Endothelial cell of umbilical vein (primary cell): Measurements from ENCODE around the gene PPP1R3G. TPM values are rescaled to one million over a fixed set of nuclear protein-coding genes. Genes with fewer than 3 reads are reported as not detected.

Experiments
- BruUV-seq: library from RNA; stranded (reverse); fragments of 400-500 nt; replicated peaks from 2 replicates; lab custom pipeline; 2021; lab: Mats Ljungman, UMichigan
- CTCF ChIA-PET: fragments of 300-600, 350-600 bp; sonication (Branson Sonifier 250); formaldehyde crosslinking; loops from one replicate; lab custom pipeline; 2021; ENCODE audit warnings: antibody characterized with exemption, inconsistent platforms; lab: Charles Lee
- POLR2A ChIA-PET: fragments of 300-600, 350-600 bp; sonication (Branson Sonifier 250); formaldehyde crosslinking; loops from one replicate; lab custom pipeline; 2021; ENCODE audit warnings: antibody characterized with exemption, inconsistent platforms; lab: Charles Lee
- DNase-seq: peaks from one replicate; pipeline ENCODE4 v3.0.0-alpha.2; 2011; ENCODE audit warnings: low read depth, low spot score
- FAIRE-seq: peaks from 2 replicates; lab custom pipeline; 2011; peaks lifted over from hg19 to GRCh38; lab: Jason Lieb, UNC
- H2AFZ ChIP-seq: 2 replicates; pipeline ENCODE4 v1.6.0; 2012; ENCODE audit warnings: low read depth, low read length, control low read depth, inconsistent platforms
- H3K27ac ChIP-seq: 2 replicates; pipeline ENCODE4 v1.5.1; 2011; ENCODE audit warnings: low read depth, mild to moderate bottlenecking, control low read depth, low read length, moderate library complexity; ENCODE audit not compliant: insufficient read depth
- H3K27me3 ChIP-seq, 2 experiments: 2 replicates each; pipeline versions ENCODE4 v1.6.0 to v1.6.1; 2011; ENCODE audit warnings: low read length in 2 of 2, mixed read lengths in 1 of 2; ENCODE audit not compliant: control insufficient read depth in 2 of 2, insufficient read depth in 2 of 2
- H3K36me3 ChIP-seq, 2 experiments: 2 replicates in 1 of 2; 3 replicates in 1 of 2; pipeline ENCODE4 v1.5.1; 2011; ENCODE audit warnings: low read length in 2 of 2, mild to moderate bottlenecking in 1 of 2, moderate library complexity in 1 of 2; ENCODE audit not compliant: control insufficient read depth in 2 of 2, insufficient read depth in 2 of 2; ENCODE audit errors: extremely low read depth in 1 of 2
- H3K4me1 ChIP-seq: 3 replicates; pipeline ENCODE4 v1.5.1; 2011; ENCODE audit warnings: mild to moderate bottlenecking, low read length; ENCODE audit not compliant: control insufficient read depth, insufficient read depth; ENCODE audit errors: extremely low read depth
- H3K4me2 ChIP-seq: 2 replicates; pipeline ENCODE4 v1.6.1; 2011; ENCODE audit warnings: low read length, control low read depth, mixed read lengths; ENCODE audit not compliant: insufficient read depth
- H3K4me3 ChIP-seq, 3 experiments: fragments of 200-600 bp in 1 of 3; sonication (generic), shearing (Covaris generic) in 1 of 3; replicated peaks in 1 of 3; 2 replicates each; pipeline ENCODE4 v1.5.1; 2011 to 2016; ENCODE audit warnings: control low read depth in 3 of 3, low read length in 3 of 3, mild to moderate bottlenecking in 2 of 3, inconsistent platforms in 1 of 3, low read depth in 1 of 3, moderate library complexity in 1 of 3; ENCODE audit not compliant: insufficient read depth in 1 of 3
- H3K79me2 ChIP-seq: 2 replicates; pipeline ENCODE4 v1.6.0; 2012; ENCODE audit warnings: low read length, inconsistent platforms; ENCODE audit not compliant: control insufficient read depth, insufficient read depth
- H3K9ac ChIP-seq: replicated peaks from 2 replicates; pipeline ENCODE3; 2011; ENCODE audit warnings: low read length, control low read depth; ENCODE audit not compliant: insufficient read depth; ENCODE audit errors: extremely low read depth
- H3K9me1 ChIP-seq: replicated peaks from 3 replicates; pipeline ENCODE4 v1.6.0; 2011; ENCODE audit warnings: mild to moderate bottlenecking, low read length; ENCODE audit not compliant: control insufficient read depth, insufficient read depth; ENCODE audit errors: extremely low read depth
- H3K9me3 ChIP-seq: replicated peaks from 2 replicates; pipeline ENCODE4 v1.5.1; 2012; ENCODE audit warnings: low read length, inconsistent platforms; ENCODE audit not compliant: control insufficient read depth, insufficient read depth
- H4K20me1 ChIP-seq: replicated peaks from 2 replicates; pipeline ENCODE3; 2011; ENCODE audit warnings: mild to moderate bottlenecking, low read length; ENCODE audit not compliant: control insufficient read depth, insufficient read depth; ENCODE audit errors: extremely low read depth
- CTCF ChIP-seq, 2 donors: IDR thresholded peaks; 1 replicate in 1 of 2; 2 replicates in 1 of 2; pipeline ENCODE4 v1.5.1; 2011; ENCODE audit warnings: low read length in 2 of 2, mild to moderate bottlenecking in 2 of 2, moderate library complexity in 2 of 2, control low read depth in 1 of 2, inconsistent platforms in 1 of 2, low read depth in 1 of 2; ENCODE audit not compliant: insufficient read depth in 1 of 2; ENCODE audit errors: extremely low read depth in 1 of 2
- EZH2 ChIP-seq: IDR thresholded peaks from 2 replicates; pipeline ENCODE4 v1.6.1; 2012; ENCODE audit warnings: borderline replicate concordance, low read depth, mild to moderate bottlenecking, moderate library complexity, low read length, inconsistent platforms; ENCODE audit not compliant: severe bottlenecking
- FOS ChIP-seq: IDR thresholded peaks from 2 replicates; pipeline ENCODE4 v1.6.1; 2011; ENCODE audit warnings: mild to moderate bottlenecking, low read length, moderate library complexity, borderline replicate concordance; ENCODE audit not compliant: insufficient read depth
- GATA2 ChIP-seq: IDR thresholded peaks from 2 replicates; pipeline ENCODE4 v1.7.0; 2011; ENCODE audit warnings: low read depth, mild to moderate bottlenecking, moderate library complexity, mixed read lengths, low read length; ENCODE audit not compliant: insufficient read length, insufficient read depth
- JUN ChIP-seq: IDR thresholded peaks from 2 replicates; pipeline ENCODE4 v1.6.1; 2011; ENCODE audit warnings: borderline replicate concordance, low read depth; ENCODE audit not compliant: insufficient read length, insufficient read depth
- MAX ChIP-seq: IDR thresholded peaks from 2 replicates; pipeline ENCODE4 v1.6.1; 2011; ENCODE audit not compliant: insufficient read depth, insufficient read length
- MYC ChIP-seq: IDR thresholded peaks from one replicate; pipeline ENCODE4 v1.6.1; 2011; ENCODE audit warnings: mild to moderate bottlenecking, low read depth, low read length
- POLR2A ChIP-seq: IDR thresholded peaks from 2 replicates; pipeline ENCODE4 v1.6.1; 2012; ENCODE audit warnings: low read depth, mild to moderate bottlenecking, control low read depth, low read length
- POLR2AphosphoS5 ChIP-seq: IDR thresholded peaks from 2 replicates; pipeline ENCODE4 v1.6.1; 2012; ENCODE audit warnings: low read depth, mild to moderate bottlenecking, control low read depth, low read length, moderate library complexity; ENCODE audit not compliant: insufficient read depth
- dilution Hi-C: fragments of 300-500 bp; cut with MboI; formaldehyde crosslinking; loops from one replicate; pipeline ENCODE4 v1.15.0; 2019; ENCODE audit warnings: low sequenced_read_pairs; ENCODE audit not compliant: extremely low pct_ligation_motif_present
- intact Hi-C: fragments of 100-400 bp; cut with micrococcal nuclease; formaldehyde crosslinking; loops from one replicate; pipeline ENCODE4 v1.10.0; 2022
- polyA plus RNA-seq, 4 experiments: library from polyadenylated mRNA; depleted of rRNA in 3 of 4; stranded (reverse) in 3 of 4; unstranded in 1 of 4; fragments of >200 nt; gene quantifications; 2 replicates each; pipeline versions ENCODE4 v1.2.1 to v1.2.3, GENCODE V29; 2011 to 2012; ENCODE audit warnings: missing spikeins in 1 of 4
- total RNA-seq: library from RNA; stranded (reverse); gene quantifications from 2 replicates; pipeline ENCODE4 v1.2.3, GENCODE V29; 2021

Gene PPP1R3G
- total and polyA plus RNA-seq, 2 donors (not counting 3 experiments of a cell fraction or from before 2014, with no cell fraction given), result 0.04 to 0.09 TPM

GRCh38 chr6:5112066-5112799 is 27.1 kb downstream of the PPP1R3G start:
- Histone ChIP-seq H3K36me3 (no peaks in the 10 kb centered on the region), H3K9me3 (no peaks in the 10 kb centered on the region), H3K27me3 (no peaks in the 10 kb centered on the region), H4K20me1 (no peaks in the 10 kb centered on the region), H3K9me1 (no peaks in the 10 kb centered on the region), H3K27ac (no peak overlapping the region), H3K4me3 (no peak overlapping the region), H3K4me2 (no peak overlapping the region), H3K9ac (no peak overlapping the region), H3K4me1 (no peaks in the 10 kb centered on the region), H3K79me2 (no peaks in the 10 kb centered on the region), H2AFZ (no peak overlapping the region)
- FAIRE-seq (no peak), DNase-seq (no peak)
- no peak for TF ChIP-seq MAX
- no peak for TF ChIP-seq POLR2A
- TF ChIP-seq POLR2AphosphoS5, result no peak
- no peak for TF ChIP-seq JUN
- no peak for TF ChIP-seq MYC
- no peak for TF ChIP-seq GATA2
- TF ChIP-seq EZH2, result no peak
- TF ChIP-seq CTCF (IDR thresholded peaks at IDR 0.05; ENCODE audit: extremely low read depth in 1 of 2, insufficient read depth in 1 of 2, low read depth in 1 of 2, low read length in 2 of 2), result no peak
- no peak for TF ChIP-seq FOS
- intact Hi-C loops, result no loop called here
- ChIA-PET CTCF (interaction anchor here (2.2 kb wide), 1 partner anchor 9 kb away, joined by 5 read pairs; no protein-coding TSS in a partner anchor), POLR2A (no interaction called here)
- dilution Hi-C loops, result no loop called here
- BruUV-seq, result no TSS peak
